GM18870 (cell line): ENCODE data around the gene ARPC4.
A peak's percentile ranks its signal among the peaks of the same experiment; 100 is the strongest.
"Not testable (repeated sequence)": the region's sequence is repeated elsewhere in the genome, so short reads cannot be mapped to it uniquely, and the experiment has no call there.

Experiments
- ATAC-seq: cut with Tn5 transposase; IDR thresholded peaks from one replicate; pipeline ENCODE4 v1.9.1; 2021; ENCODE audit warnings: moderate library complexity; ENCODE audit not compliant: unreplicated experiment

ARPC4 gene

GRCh38 chr3:9817436-9817835, 24.6 kb downstream of the ARPC4 start:
- ATAC-seq: no peak

GRCh38 chr3:9818666-9819335, 25.9 kb downstream of the ARPC4 start:
- no peak for ATAC-seq

- no peak for ATAC-seq
Measured at GRCh38 chr3:9820543-9820942, 27.7 kb downstream of the ARPC4 start.

- ATAC-seq: no peak
Measured at GRCh38 chr3:9820946-9821345, 28.1 kb downstream of the ARPC4 start.

DNA sequence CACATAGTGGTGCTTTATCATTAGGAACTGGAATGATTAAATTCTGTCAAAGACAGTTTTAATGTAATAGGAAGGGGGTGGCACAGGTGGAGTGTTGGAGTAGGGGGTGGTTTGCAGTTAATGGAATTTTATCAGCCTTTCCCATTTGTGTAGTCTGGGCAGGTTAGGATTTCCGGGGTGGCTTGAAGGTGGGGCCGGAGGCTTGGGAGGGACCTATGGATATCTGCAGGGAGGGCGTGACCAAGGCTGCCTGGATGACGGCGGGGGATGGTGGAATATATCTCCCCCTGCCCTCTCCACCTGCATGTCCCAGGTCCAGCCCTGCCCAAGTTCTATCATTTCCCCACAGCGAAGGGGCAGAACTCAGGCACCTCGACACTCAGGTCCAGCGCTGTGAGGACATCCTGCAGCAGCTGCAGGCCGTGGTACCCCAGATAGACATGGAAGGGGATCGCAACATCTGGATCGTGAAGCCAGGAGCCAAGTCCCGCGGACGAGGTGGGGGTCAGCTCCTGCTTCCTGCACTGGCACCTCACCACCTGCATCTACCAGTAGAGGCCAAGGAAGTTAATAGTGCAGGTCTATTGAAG, 32.7 kb downstream of the ARPC4 start:
- ATAC-seq: no peak

GRCh38 chr3:9826815-9827573, 34.1 kb downstream of the ARPC4 start:
- no peak for ATAC-seq

GRCh38 chr3:9828801-9829755, 36.2 kb downstream of the ARPC4 start:
- ATAC-seq: no peak

DNA sequence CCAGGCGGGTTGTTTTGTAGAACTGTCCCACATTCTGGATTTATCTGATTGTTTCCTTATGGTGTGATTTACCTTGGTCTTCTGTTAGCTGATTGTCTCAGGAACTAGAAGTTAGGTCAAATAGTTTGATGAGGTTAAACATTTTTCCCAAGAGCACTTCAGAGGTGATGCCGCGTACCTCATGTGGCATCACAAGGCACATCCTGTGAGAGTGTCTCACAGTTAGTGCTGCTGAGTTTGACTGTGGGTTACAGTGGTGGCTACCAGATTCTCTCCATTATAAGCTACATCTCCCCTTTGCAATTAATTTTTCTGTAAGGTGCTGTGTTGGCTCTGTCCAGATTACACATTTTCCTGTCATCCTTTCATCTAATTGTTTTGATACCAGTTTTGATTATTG, 38.4 kb downstream of the ARPC4 start:
- ATAC-seq: no peak

DNA sequence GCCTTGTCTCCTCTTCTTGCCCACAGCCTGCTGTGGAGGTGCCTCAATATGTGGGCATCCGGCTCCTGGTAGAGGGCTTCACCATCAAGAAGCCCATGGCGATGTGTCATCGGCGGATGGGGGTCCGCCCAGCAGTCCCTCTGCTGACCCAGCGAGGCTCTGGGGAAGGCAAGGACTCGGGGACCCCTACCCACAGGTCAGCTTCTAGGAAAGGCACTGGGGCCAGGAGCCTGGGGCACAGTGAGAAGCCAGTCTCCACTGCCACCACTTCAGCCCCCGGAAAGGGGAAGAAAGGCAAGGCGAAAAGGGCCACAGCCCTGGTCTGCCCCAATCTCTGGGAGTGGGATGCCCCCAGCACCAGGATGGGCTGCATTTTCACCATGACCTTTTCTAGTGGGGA, 40.2 kb downstream of the ARPC4 start:
- ATAC-seq: no peak

DNA sequence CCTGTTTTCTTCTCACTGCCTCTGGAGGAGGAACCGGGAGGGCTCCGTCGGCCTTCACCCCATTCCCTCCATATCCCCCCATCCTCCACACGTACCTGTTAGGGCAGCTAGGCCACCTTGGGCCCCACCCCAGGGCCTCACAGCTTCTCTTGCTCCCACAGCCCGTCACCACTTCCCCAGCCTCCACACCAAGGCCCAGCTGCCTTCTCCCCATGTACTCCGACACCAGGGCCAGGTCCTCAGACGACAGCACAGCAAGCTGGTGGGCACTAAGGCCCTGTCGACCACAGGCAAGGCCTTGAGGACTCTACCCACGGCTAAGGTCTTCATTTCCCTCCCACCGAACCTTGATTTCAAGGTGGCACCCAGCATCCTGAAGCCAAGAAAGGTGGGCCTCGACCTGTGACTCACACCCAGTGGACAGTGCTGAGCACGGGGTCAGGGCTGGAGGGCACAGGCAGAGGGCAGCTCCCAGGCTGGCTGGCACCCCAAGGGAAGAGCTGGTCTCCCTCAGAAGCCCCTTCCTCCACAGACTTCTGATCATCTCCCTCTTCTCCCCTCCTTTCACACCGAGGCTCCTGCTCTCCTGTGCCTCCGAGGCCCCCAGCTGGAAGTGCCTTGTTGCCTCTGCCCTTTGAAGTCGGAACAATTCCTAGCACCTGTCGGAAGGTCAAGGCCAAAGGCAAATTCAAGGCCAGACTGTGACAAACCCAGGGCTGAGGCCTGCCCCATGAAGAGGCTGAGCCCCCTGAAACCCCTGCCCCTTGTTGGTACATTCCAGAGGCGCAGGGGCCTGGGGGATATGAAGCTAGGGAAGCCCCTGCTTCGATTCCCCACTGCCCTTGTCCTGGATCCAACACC, 41.9 kb downstream of the ARPC4 start:
- no peak for ATAC-seq

DNA sequence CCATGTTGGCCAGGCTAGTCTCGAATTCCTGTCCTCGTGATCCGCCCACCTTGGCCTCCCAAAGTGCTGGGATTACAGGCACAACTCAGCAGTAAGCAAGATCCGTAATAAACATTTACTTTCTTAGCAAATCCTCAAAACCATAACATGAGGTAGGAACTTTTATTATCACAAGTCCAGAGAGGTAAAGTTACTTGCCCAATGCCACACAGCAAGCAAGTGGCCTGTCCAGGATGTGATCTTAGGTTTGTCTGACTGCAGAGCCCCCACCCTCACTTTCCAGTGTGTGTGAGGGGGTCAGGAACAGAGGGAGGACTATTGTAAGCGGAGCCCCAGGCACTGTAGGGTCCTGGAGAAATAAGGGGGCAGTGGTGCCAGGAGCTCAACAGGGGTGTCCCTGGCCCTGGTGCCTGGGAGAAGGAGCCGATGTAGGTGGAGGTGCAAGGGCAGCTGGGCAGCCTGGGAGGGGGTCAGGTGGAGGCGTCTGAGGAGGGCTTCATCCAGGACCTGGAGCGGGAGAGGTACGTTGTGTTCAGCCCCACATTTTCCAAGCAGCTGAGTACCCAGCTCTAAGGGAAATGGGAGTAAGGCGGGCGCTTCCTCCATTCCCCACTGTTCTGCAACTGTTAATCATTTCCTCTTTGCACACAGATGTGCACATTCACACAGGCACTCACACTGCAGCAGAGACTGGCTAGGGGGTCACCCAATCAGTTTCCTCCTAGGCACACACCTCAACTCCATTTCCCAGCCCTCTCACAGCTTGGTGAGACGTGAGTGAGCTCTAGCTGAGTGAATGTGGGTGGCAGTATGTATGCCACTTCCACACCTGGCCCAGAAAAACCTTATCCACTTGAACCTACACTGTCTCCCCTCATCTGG, 45.1 kb downstream of the ARPC4 start:
- ATAC-seq: no peak

GRCh38 chr3:9838856-9839255, 46.0 kb downstream of the ARPC4 start:
- no peak for ATAC-seq

DNA sequence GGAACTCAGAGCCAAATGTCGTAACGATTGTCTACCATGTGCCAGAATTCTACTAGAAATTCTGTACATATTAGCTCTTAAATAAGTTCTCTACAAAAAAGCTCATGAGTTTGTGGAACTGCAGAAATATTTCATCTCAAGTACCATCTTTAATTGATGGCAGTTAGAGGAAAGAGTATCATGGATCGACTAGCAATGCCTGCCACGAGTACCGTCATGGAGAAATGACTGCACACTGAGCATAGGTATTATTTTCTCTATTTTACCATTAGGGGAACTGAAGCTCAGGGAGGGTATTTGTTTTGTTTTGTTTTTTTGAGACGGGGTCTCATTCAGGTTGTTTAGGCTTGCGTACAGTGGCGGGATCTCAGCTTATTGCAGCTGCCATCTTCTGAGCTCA, 48.1 kb downstream of the ARPC4 start:
- ATAC-seq: no peak

DNA sequence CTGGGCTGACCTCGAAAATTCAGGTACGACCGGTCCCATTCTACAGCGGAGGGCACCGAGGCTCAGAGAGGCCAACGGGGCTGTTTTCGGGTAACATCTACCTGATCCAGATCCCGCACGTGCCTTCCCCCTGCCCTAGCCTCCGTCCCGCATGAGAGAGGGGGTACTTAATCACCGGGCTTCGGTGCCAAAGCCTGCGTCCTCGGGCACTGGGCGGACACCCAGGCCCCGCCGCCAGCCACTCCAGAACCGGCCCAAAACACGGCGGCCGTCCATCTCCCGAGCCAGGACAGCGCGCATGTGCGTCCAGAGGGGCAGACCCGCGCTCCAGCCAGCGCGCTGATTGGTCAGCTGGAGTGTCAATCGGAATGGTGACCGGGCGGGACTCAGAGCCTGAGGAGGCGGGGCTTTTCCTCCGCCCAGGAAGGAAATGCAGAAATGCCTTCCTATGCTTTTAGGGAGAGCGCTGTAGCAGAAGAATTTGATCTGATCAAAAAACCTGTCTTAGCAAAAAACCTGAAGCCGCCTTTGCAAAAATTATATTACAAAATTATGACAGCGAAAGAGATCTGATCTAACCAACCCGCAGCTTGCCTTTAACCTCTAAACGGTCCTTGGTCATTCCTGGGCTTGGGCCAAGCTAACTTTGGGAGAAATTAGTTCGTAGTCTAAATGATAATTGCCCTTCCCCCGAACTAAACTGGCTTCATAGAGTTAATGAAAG, 51.0 kb downstream of the ARPC4 start, which contains the start of gene RPUSD3:
Gene RPUSD3 (minus strand): TSS at position 294 of the 724 bp plus-strand sequence. CDS start 18 bp downstream, at position 276.
- peak; percentile 91 for ATAC-seq

- ATAC-seq: no peak
Measured at GRCh38 chr3:9846231-9846630, 53.3 kb downstream of the ARPC4 start.

DNA sequence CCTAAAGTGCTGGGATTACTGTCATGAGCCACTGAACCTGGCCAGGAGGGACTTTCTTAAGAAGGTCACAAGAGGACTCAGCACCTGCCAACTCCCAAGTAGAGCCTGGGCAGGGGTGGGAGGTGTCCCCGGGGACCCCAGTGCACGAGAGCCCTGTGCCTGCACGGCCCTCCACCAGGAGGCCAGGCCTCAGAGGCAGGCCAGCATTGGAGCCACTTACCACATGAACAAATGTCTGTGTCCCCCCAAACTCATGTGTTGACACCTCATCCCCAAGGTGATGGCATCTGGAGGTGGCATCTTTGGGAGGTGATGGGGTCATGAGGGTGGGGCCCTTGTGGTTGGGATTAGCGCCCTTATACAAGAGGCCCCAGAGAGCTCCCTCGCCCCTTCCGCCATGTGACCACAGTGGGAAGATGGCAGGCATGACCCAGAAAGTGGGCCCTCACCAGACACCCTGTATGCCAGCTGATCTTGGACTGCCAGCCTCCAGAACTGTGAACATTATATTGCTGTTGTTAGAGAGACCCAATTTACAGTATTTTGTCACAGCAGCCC, 54.1 kb downstream of the ARPC4 start:
- no peak for ATAC-seq

DNA sequence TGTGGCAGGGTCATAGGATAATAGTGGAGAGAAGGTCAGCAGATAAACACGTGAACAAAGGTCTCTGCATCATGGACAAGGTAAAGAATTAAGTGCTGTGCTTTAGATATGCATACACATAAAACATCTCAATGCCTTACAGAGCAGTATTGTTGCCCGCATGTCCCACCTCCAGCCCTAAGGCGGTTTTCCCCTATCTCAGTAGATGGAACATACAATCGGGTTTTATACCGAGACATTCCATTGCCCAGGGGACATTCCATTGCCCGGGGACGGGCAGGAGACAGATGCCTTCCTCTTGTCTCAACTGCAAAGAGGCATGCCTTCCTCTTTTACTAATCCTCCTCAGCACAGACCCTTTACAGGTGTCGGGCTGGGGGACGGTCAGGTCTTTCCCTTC, 55.0 kb downstream of the ARPC4 start:
- not testable (repeated sequence) for ATAC-seq

GRCh38 chr3:9848860-9849259, 56.0 kb downstream of the ARPC4 start:
- not testable (repeated sequence) for ATAC-seq
